Ovary (tissue), 9 donors: Measurements from ENCODE around the gene CDK11A. TPM values are rescaled to one million over a fixed set of nuclear protein-coding genes. Genes with fewer than 3 reads are reported as not detected.

Experiments used
- DNase-seq, 5 donors: peaks; one replicate each; pipeline ENCODE4 v3.0.0-alpha.2; 2019 to 2020
- H3K27ac ChIP-seq, 2 donors: fragments of 200-600 bp; one replicate each; pipeline versions ENCODE4 v1.5.1 to v1.8.0; 2019 to 2022
- H3K27me3 ChIP-seq: fragments of 200-600 bp; one replicate; pipeline ENCODE4 v1.8.0; 2022
- H3K36me3 ChIP-seq: fragments of 200-600 bp; sonication (generic); one replicate; pipeline ENCODE4 v1.5.1; 2019
- H3K4me1 ChIP-seq: one replicate; pipeline ENCODE4 v1.8.1; 2013; ENCODE audit warnings: mild to moderate bottlenecking, moderate library complexity; ENCODE audit not compliant: insufficient read depth
- H3K4me3 ChIP-seq: fragments of 200-600 bp; sonication (generic); one replicate; pipeline ENCODE4 v1.5.1; 2017
- H3K9me3 ChIP-seq, 2 donors: fragments of 200-600 bp in 1 of 2; sonication (generic) in 1 of 2; one replicate each; pipeline versions ENCODE4 v1.5.1 to v1.8.1; 2013 to 2019; ENCODE audit warnings: mild to moderate bottlenecking in 1 of 2, moderate library complexity in 1 of 2
- CTCF ChIP-seq, 3 donors: fragments of 450-650 bp in 2 of 3; fragments of 200-600 bp in 1 of 3; IDR thresholded peaks; one replicate each; pipeline versions ENCODE4 v1.5.1 to v1.8.0; 2016 to 2022; ENCODE audit warnings: antibody characterized with exemption in 3 of 3, mild to moderate bottlenecking in 1 of 3
- EP300 ChIP-seq: sonication (generic); formaldehyde crosslinking; IDR thresholded peaks from one replicate; pipeline ENCODE4 v1.6.1; 2017; ENCODE audit warnings: antibody characterized with exemption
- POLR2A ChIP-seq: fragments of 450-650 bp; IDR thresholded peaks from one replicate; pipeline ENCODE4 v1.6.1; 2017; ENCODE audit warnings: antibody characterized with exemption, mild to moderate bottlenecking, moderate library complexity
- WGBS, 3 donors: extraction: QIAGEN DNeasy Blood & Tissue Kit in 1 of 3; methylation state at CpG; one replicate each; pipeline versions ENCODE4 v1.1.5 to v1.1.7; 2013 to 2017; 5-methylcytosine and 5-hydroxymethylcytosine counted together
- intact Hi-C, 4 donors: fragments of 100-400 bp; cut with DNase I; formaldehyde crosslinking; loops; one replicate each; pipeline versions ENCODE4 v1.11.0 to v1.15.1; 2022 to 2023
- polyA plus RNA-seq, 2 donors: library from polyadenylated mRNA; stranded (reverse); fragments of 200-250 nt in 1 of 2; fragments of 350-450 nt in 1 of 2; fragmentation: Illumina TruSeq in 1 of 2; extraction: RNeasy Lipid Tissue Mini Kit (QIAGEN cat#74804) in 1 of 2; gene quantifications; one replicate each; pipeline ENCODE4 v1.2.3, GENCODE V29; 2013 to 2014
- total RNA-seq, 7 donors: library from RNA; depleted of rRNA in 2 of 7; stranded (reverse); fragments of >200 nt in 2 of 7; fragmentation: NEBNext Ultra II Directional in 3 of 7; extraction: Animal tissue kit (Norgen Biotek cat#: 25700) in 3 of 7; gene quantifications; one replicate each; pipeline versions ENCODE4 v1.1.0 to v1.2.4, GENCODE V29; 2016 to 2023
- donor health status: DM: no; HTN: no; CAD: no; lungs with moderate emphysema.
- donor health status: DM: no; HTN: no; CAD: no.
- donor health status: Bipolar disorder and iron deficiency.
- donor health status: DM: yes; HTN: yes; CAD: no.
- donor health status: DM: no; HTN: no; CAD: no.
- donor health status: DM: yes; HTN: yes; CAD: no.

The CDK11A gene
- total and polyA plus RNA-seq, 9 donors = 16.7 to 51.3 (median 28.6) TPM

- Histone ChIP-seq H3K27me3 (no peaks in the 10 kb centered on the region), H3K4me1 (no peaks in the 10 kb centered on the region), H3K9me3 (no peaks in the 10 kb centered on the region), H3K4me3 (no peak overlapping the region), H3K36me3 (no peaks in the 10 kb centered on the region), H3K27ac (no peak overlapping the region)
- no peak for TF ChIP-seq POLR2A
- TF ChIP-seq EP300 = no peak
- TF ChIP-seq CTCF (IDR thresholded peaks at IDR 0.05) = no peak
- peak in 1 of 5 donors; percentile 46 for DNase-seq
- WGBS, 3 donors = 78 to 84% (median 79%) methylated on average over 24 to 34 of the region's 34 CpGs
- intact Hi-C loops = loop anchor here in 2 of 4 donors (5.0 to 10.0 kb wide), 2 partner anchors 136 to 143 kb away; partner anchors contain the start of gene GNB1 (in 1 of the 2)
Observed at GRCh38 chr1:1758692-1759455, 34.7 kb upstream of the CDK11A start.

GRCh38 chr1:1758059-1758621 lies 34.0 kb upstream of the CDK11A start:
- TF ChIP-seq EP300 = no peak
- no peak for TF ChIP-seq POLR2A
- TF ChIP-seq CTCF (IDR thresholded peaks at IDR 0.05) = no peak
- Histone ChIP-seq H3K27me3 (no peaks in the 10 kb centered on the region), H3K4me3 (no peak overlapping the region), H3K36me3 (no peaks in the 10 kb centered on the region), H3K9me3 (no peaks in the 10 kb centered on the region), H3K27ac (no peak overlapping the region), H3K4me1 (no peaks in the 10 kb centered on the region)
- DNase-seq = no peak
- intact Hi-C loops = loop anchor here in 2 of 4 donors (5.0 to 10.0 kb wide), 2 partner anchors 137 to 144 kb away; partner anchors contain the start of gene GNB1 (in 1 of the 2)
- 91 to 93% (median 93%) methylated on average over 27 of the region's 27 CpGs for WGBS, 3 donors

- 87 to 88% (median 88%) methylated on average over 25 of the region's 25 CpGs for WGBS, 3 donors
- Histone ChIP-seq H3K9me3 (no peaks in the 10 kb centered on the region), H3K4me1 (no peaks in the 10 kb centered on the region), H3K36me3 (no peaks in the 10 kb centered on the region), H3K4me3 (no peak overlapping the region), H3K27ac (no peak overlapping the region), H3K27me3 (no peaks in the 10 kb centered on the region)
- DNase-seq = no peak
- intact Hi-C loops = loop anchor here in 2 of 4 donors (5.0 to 10.0 kb wide), 2 partner anchors 137 to 145 kb away; partner anchors contain the start of gene GNB1 (in 1 of the 2)
- TF ChIP-seq EP300 (no peak), POLR2A (no peak), CTCF (IDR thresholded peaks at IDR 0.05) (no peak)
Observed at GRCh38 chr1:1757422-1758058, 33.4 kb upstream of the CDK11A start.

GRCh38 chr1:1756661-1757421 lies 32.7 kb upstream of the CDK11A start:
- Histone ChIP-seq H3K27ac (no peak overlapping the region), H3K27me3 (no peaks in the 10 kb centered on the region), H3K4me1 (no peaks in the 10 kb centered on the region), H3K9me3 (no peaks in the 10 kb centered on the region), H3K36me3 (no peaks in the 10 kb centered on the region), H3K4me3 (no peak overlapping the region)
- DNase-seq = no peak
- intact Hi-C loops = loop anchor here in 2 of 4 donors (5.0 to 10.0 kb wide), 2 partner anchors 138 to 145 kb away; partner anchors contain the start of gene GNB1 (in 1 of the 2)
- no peak for TF ChIP-seq CTCF (IDR thresholded peaks at IDR 0.05)
- no peak for TF ChIP-seq POLR2A
- TF ChIP-seq EP300 = no peak
- WGBS, 3 donors = 89 to 90% (median 90%) methylated on average over 33 of the region's 33 CpGs
